ENCODE measurements around the gene ARAP1.

The ARAP1 gene

GRCh38 chr11:72784662-72785061 is 32.5 kb upstream of the ARAP1 start:
- no peak for TF ChIP-seq CTCF (IDR thresholded peaks at IDR 0.05; ENCODE audit: control extremely low read depth, extremely low read depth, low read depth, missing control alignments)
- ChIA-PET CTCF (interaction anchor here (11.8 kb wide), 1 partner anchor 9 kb away, joined by 88 read pairs; the partner anchor contains the start of gene STARD10), POLR2A (no interaction called here)
- no peak for DNase-seq (ENCODE audit: extremely low spot score)

- ChIA-PET CTCF (interaction anchor here (1.4 to 11.8 kb wide), 4 partner anchors 10 to 401 kb away, joined by 3 to 88 read pairs (median 6); partner anchors contain the start of gene STARD10), POLR2A (interaction anchor here (1.5 kb wide), 1 partner anchor 9 kb away, joined by 3 read pairs; no protein-coding TSS in a partner anchor)
- no peak for DNase-seq (ENCODE audit: extremely low spot score)
- TF ChIP-seq CTCF (IDR thresholded peaks at IDR 0.05; ENCODE audit: control extremely low read depth, extremely low read depth, low read depth, missing control alignments) = no peak
Observed at GRCh38 chr11:72783144-72783905, 31.1 kb upstream of the ARAP1 start.

- CTCF ChIA-PET = interaction anchor here (0.9 to 11.8 kb wide), 7 partner anchors 11 to 569 kb away, joined by 3 to 88 read pairs (median 3); partner anchors contain the start of gene STARD10
- no peak for DNase-seq (ENCODE audit: extremely low spot score)
- TF ChIP-seq CTCF (IDR thresholded peaks at IDR 0.05; ENCODE audit: control extremely low read depth, extremely low read depth, low read depth, missing control alignments) = no peak
- POLR2A ChIA-PET = interaction anchor here (1.5 kb wide), 1 partner anchor 10 kb away, joined by 3 read pairs; no protein-coding TSS in a partner anchor
Observed at GRCh38 chr11:72782081-72782920, 30.1 kb upstream of the ARAP1 start.

GRCh38 chr11:72781313-72782080 is 29.3 kb upstream of the ARAP1 start:
- DNase-seq (ENCODE audit: extremely low spot score) = peak; percentile 83
- ChIA-PET CTCF (interaction anchor here (0.9 to 11.8 kb wide), 9 partner anchors 10 to 570 kb away, joined by 3 to 88 read pairs (median 3); partner anchors contain the start of gene STARD10), POLR2A (interaction anchor here (1.5 kb wide), 1 partner anchor 11 kb away, joined by 3 read pairs; no protein-coding TSS in a partner anchor)
- TF ChIP-seq CTCF (IDR thresholded peaks at IDR 0.05; ENCODE audit: control extremely low read depth, extremely low read depth, low read depth, missing control alignments) = no peak

- TF ChIP-seq CTCF (IDR thresholded peaks at IDR 0.05; ENCODE audit: control extremely low read depth, extremely low read depth, low read depth, missing control alignments) = no peak
- no peak for DNase-seq (ENCODE audit: extremely low spot score)
- ChIA-PET CTCF (interaction anchor here (1.4 to 11.8 kb wide), 3 partner anchors 10 to 33 kb away, joined by 3 to 88 read pairs (median 3); partner anchors contain the start of gene STARD10), POLR2A (no interaction called here)
Observed at GRCh38 chr11:72781063-72781312, 28.8 kb upstream of the ARAP1 start.

All from GM10248 (cell line).